Measurements from ENCODE around the gene GLI3. TPM values are rescaled to one million over a fixed set of nuclear protein-coding genes. Genes with fewer than 3 reads are reported as not detected.

Gene GLI3
- total RNA-seq, 4 donors from 2014 or later: 3.0 to 9.0 (median 4.2) TPM

GRCh38 chr7:42144604-42145003 lies 92.4 kb downstream of the GLI3 start:
- intact Hi-C loops (cut with DNase I): no loop called here
- 57 to 82% methylated on average over 4 of the region's 4 CpGs for WGBS, 2 donors

GRCh38 chr7:42143711-42144600 lies 93.1 kb downstream of the GLI3 start:
- H3K4me3 ChIP-seq: no peak overlapping the region
- H3K4me1 ChIP-seq: peaks cover 0 to 19% (median 0%) of the 10 kb centered on the region in 3 donors
- H3K27me3 ChIP-seq: no peaks in the 10 kb centered on the region
- no peak overlapping the region for H3K27ac ChIP-seq
- H3K9me3 ChIP-seq: no peaks in the 10 kb centered on the region
- TF ChIP-seq POLR2A (IDR thresholded peaks at IDR 0.05) (no peak), CTCF (IDR thresholded peaks at IDR 0.05) (no peak)
- peaks cover 0 to 20% (median 0%) of the 10 kb centered on the region in 3 donors for H3K36me3 ChIP-seq
- no peak for DNase-seq
- 75 to 78% methylated on average over 14 of the region's 14 CpGs for WGBS, 2 donors
- intact Hi-C loops (cut with DNase I): no loop called here

More at GRCh38 chr7:42144604-42145003, 92.4 kb downstream of the GLI3 start:
- TF ChIP-seq POLR2A (IDR thresholded peaks at IDR 0.05): no peak
- TF ChIP-seq CTCF (IDR thresholded peaks at IDR 0.05): no peak
- no peak overlapping the region for H3K27ac ChIP-seq
- no peaks in the 10 kb centered on the region for H3K27me3 ChIP-seq
- no peak for DNase-seq
- no peak overlapping the region for H3K4me3 ChIP-seq
- H3K9me3 ChIP-seq: no peaks in the 10 kb centered on the region
- peaks cover 0 to 20% (median 0%) of the 10 kb centered on the region in 3 donors for H3K36me3 ChIP-seq
- H3K4me1 ChIP-seq: peaks cover 0 to 24% (median 0%) of the 10 kb centered on the region in 3 donors

- intact Hi-C loops (cut with DNase I): no loop called here
- H3K36me3 ChIP-seq: peaks cover 0 to 15% (median 0%) of the 10 kb centered on the region in 3 donors
- WGBS, 2 donors: 90 to 95% methylated on average over 4 of the region's 4 CpGs
- no peak for TF ChIP-seq CTCF (IDR thresholded peaks at IDR 0.05)
- no peak for TF ChIP-seq POLR2A (IDR thresholded peaks at IDR 0.05)
- no peak for DNase-seq
- H3K9me3 ChIP-seq: no peaks in the 10 kb centered on the region
- H3K27ac ChIP-seq: no peak overlapping the region
- peaks cover 0 to 31% (median 4%) of the 10 kb centered on the region in 3 donors for H3K4me1 ChIP-seq
- no peaks in the 10 kb centered on the region for H3K27me3 ChIP-seq
- H3K4me3 ChIP-seq: no peak overlapping the region
Observed at GRCh38 chr7:42142089-42142488, 94.9 kb downstream of the GLI3 start.

GRCh38 chr7:42139751-42140150 lies 97.3 kb downstream of the GLI3 start:
- Histone ChIP-seq H3K36me3 (peaks cover 0 to 7% (median 0%) of the 10 kb centered on the region in 3 donors), H3K9me3 (no peaks in the 10 kb centered on the region), H3K4me1 (peaks cover 0 to 32% (median 4%) of the 10 kb centered on the region in 3 donors), H3K27ac (no peak overlapping the region), H3K27me3 (no peaks in the 10 kb centered on the region), H3K4me3 (no peak overlapping the region)
- intact Hi-C loops (cut with DNase I): no loop called here
- no peak for DNase-seq
- WGBS, 2 donors: 93 to 94% methylated on average over 4 of the region's 4 CpGs
- TF ChIP-seq CTCF (IDR thresholded peaks at IDR 0.05) (no peak), POLR2A (IDR thresholded peaks at IDR 0.05) (no peak)

DNA sequence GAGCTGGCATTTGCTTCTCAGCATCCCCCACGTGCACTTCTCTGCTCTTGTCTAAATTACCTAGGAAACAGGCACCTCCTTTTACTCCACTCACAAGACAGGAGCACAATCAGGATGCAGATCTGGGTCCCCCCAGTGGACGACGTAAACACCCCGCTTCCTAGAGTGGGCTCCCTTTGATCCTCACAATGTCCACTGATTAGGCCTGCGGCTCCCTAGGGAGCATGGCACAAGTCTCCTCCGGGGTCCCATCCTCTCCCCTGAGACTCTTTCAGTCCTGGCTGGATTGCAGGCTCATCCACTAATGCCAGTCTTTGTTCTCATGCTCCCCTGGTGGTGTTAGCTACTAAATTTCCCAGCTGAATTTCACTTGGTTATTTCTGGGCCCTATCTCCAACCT lies 98.3 kb downstream of the GLI3 start:
- 74 to 83% methylated on average over 5 to 6 of the region's 6 CpGs for WGBS, 2 donors
- no peaks in the 10 kb centered on the region for H3K9me3 ChIP-seq
- H3K4me3 ChIP-seq: no peak overlapping the region
- no peak overlapping the region for H3K27ac ChIP-seq
- DNase-seq: no peak
- H3K36me3 ChIP-seq: peaks cover 0 to 7% (median 0%) of the 10 kb centered on the region in 3 donors
- H3K4me1 ChIP-seq: peaks cover 0 to 23% (median 4%) of the 10 kb centered on the region in 3 donors
- intact Hi-C loops (cut with DNase I): no loop called here
- no peaks in the 10 kb centered on the region for H3K27me3 ChIP-seq
- TF ChIP-seq POLR2A (IDR thresholded peaks at IDR 0.05) (no peak), CTCF (IDR thresholded peaks at IDR 0.05) (no peak)
